IPS DF 6.9 (cell line): ENCODE results near the gene CBX2.

Experiments used
- DNase-seq: peaks from one replicate; pipeline ENCODE4 v3.0.0-alpha.2; 2013; ENCODE audit warnings: low read depth, low spot score
- H3K27ac ChIP-seq: one replicate; pipeline ENCODE4 v1.5.1; 2013; ENCODE audit warnings: low read length, control low read depth
- H3K27me3 ChIP-seq: 2 replicates; pipeline ENCODE4 v1.6.1; 2013; ENCODE audit warnings: mild to moderate bottlenecking, low read length; ENCODE audit not compliant: control insufficient read depth, insufficient read depth
- H3K36me3 ChIP-seq: 2 replicates; pipeline ENCODE4 v1.6.1; 2013; ENCODE audit warnings: low read length; ENCODE audit not compliant: control insufficient read depth, insufficient read depth
- H3K4me1 ChIP-seq: 2 replicates; pipeline ENCODE4 v1.6.1; 2013; ENCODE audit warnings: low read length; ENCODE audit not compliant: control insufficient read depth, insufficient read depth
- H3K4me3 ChIP-seq: 2 replicates; pipeline ENCODE4 v1.5.1; 2013; ENCODE audit warnings: mild to moderate bottlenecking, low read length
- H3K9me3 ChIP-seq: 2 replicates; pipeline ENCODE4 v1.6.1; 2013; ENCODE audit warnings: low read length, inconsistent platforms; ENCODE audit not compliant: control insufficient read depth, insufficient read depth
- WGBS: extraction: QIAGEN DNeasy Blood & Tissue Kit; methylation state at CpG from one replicate; pipeline ENCODE4 v1.1.7; 2013; ENCODE audit warnings: mixed read lengths, missing lambda C conversion rate; ENCODE audit not compliant: insufficient read length, insufficient coverage; 5-methylcytosine and 5-hydroxymethylcytosine counted together

The CBX2 gene

GRCh38 chr17:79833744-79834564 is 56.0 kb downstream of the CBX2 start:
- Histone ChIP-seq H3K27me3 (peaks cover 63% of the 10 kb centered on the region), H3K36me3 (no peaks in the 10 kb centered on the region), H3K4me1 (peaks cover 23% of the 10 kb centered on the region), H3K4me3 (no peak overlapping the region), H3K27ac (no peak overlapping the region), H3K9me3 (no peaks in the 10 kb centered on the region)
- no CpG with 5 or more reads among the region's 83 CpGs for WGBS
- DNase-seq, result no peak

- Histone ChIP-seq H3K27ac (no peak overlapping the region), H3K9me3 (no peaks in the 10 kb centered on the region), H3K27me3 (peaks cover 55% of the 10 kb centered on the region), H3K4me1 (peaks cover 23% of the 10 kb centered on the region), H3K4me3 (no peak overlapping the region), H3K36me3 (no peaks in the 10 kb centered on the region)
- no peak for DNase-seq
- no CpG with 5 or more reads among the region's 61 CpGs for whole genome bisulfite sequencing
These were observed 56.9 kb downstream of the CBX2 start for GRCh38 chr17:79834565-79835469.

GRCh38 chr17:79835470-79835899 is 57.5 kb downstream of the CBX2 start:
- Histone ChIP-seq H3K9me3 (no peaks in the 10 kb centered on the region), H3K27ac (no peak overlapping the region), H3K4me3 (no peak overlapping the region; the same call in 1 of the 2 replicates)

GRCh38 chr17:79835953-79836509 is 58.1 kb downstream of the CBX2 start:
- Histone ChIP-seq H3K9me3 (no peaks in the 10 kb centered on the region), H3K36me3 (no peaks in the 10 kb centered on the region), H3K27me3 (peaks cover 56% of the 10 kb centered on the region), H3K4me3 (no peak overlapping the region; the same call in 1 of the 2 replicates), H3K4me1 (peaks cover 25% of the 10 kb centered on the region), H3K27ac (no peak overlapping the region)
- DNase-seq, result peak; percentile 96
- WGBS, result no CpG with 5 or more reads among the region's 24 CpGs

More at GRCh38 chr17:79835470-79835899, 57.5 kb downstream of the CBX2 start:
- no CpG with 5 or more reads among the region's 13 CpGs for WGBS
- H3K36me3 ChIP-seq, result no peaks in the 10 kb centered on the region
- H3K27me3 ChIP-seq, result peaks cover 56% of the 10 kb centered on the region
- peaks cover 25% of the 10 kb centered on the region for H3K4me1 ChIP-seq
- no peak for DNase-seq

GRCh38 chr17:79836510-79836971 is 58.6 kb downstream of the CBX2 start:
- no peak for DNase-seq
- Histone ChIP-seq H3K4me3 (no peak overlapping the region; the same call in 1 of the 2 replicates), H3K27ac (no peak overlapping the region), H3K4me1 (peaks cover 22% of the 10 kb centered on the region), H3K9me3 (no peaks in the 10 kb centered on the region), H3K27me3 (peaks cover 56% of the 10 kb centered on the region), H3K36me3 (no peaks in the 10 kb centered on the region)
- WGBS, result no CpG with 5 or more reads among the region's 18 CpGs

- Histone ChIP-seq H3K4me3 (peak overlapping the region; percentile 11; the same call in 1 of the 2 replicates), H3K4me1 (peaks cover 19% of the 10 kb centered on the region), H3K36me3 (no peaks in the 10 kb centered on the region), H3K9me3 (no peaks in the 10 kb centered on the region), H3K27me3 (peaks cover 60% of the 10 kb centered on the region), H3K27ac (no peak overlapping the region)
- no CpG with 5 or more reads among the region's 41 CpGs for WGBS
- no peak for DNase-seq
These were observed 59.3 kb downstream of the CBX2 start for GRCh38 chr17:79836972-79837887.
